Middle frontal gyrus (tissue), 1 donor: ENCODE measurements around the gene SORCS2.

Experiments used
- DNase-seq: peaks from one replicate; pipeline ENCODE4 v3.0.0-alpha.2; 2015; ENCODE audit warnings: low spot score; ENCODE audit errors: extremely low spot score

Gene SORCS2

GRCh38 chr4:7262134-7262533 lies 69.8 kb downstream of the SORCS2 start:
- DNase-seq, result no peak

- no peak for DNase-seq
Measured at GRCh38 chr4:7263166-7263565, 70.8 kb downstream of the SORCS2 start.

DNA sequence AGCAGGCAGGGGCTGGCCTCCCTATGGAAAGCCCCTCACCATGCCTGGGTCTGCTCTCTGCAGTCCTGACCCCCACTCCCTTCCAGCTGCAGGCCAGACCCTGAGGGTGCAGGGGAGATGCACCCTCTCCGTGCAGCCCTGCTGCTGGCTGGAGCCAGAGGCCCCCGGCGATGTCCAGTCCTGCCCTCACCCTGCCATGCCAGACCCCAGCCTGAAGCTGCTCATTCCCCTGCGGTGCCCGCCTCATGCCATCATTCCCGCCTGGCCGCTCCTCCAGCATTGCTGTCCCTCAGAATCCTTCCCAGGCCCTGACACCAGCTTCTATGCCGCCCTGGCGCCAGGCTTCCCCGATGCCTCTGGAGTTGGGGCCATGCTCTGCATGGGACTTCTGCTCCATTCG lies 72.4 kb downstream of the SORCS2 start:
- DNase-seq, result no peak

DNA sequence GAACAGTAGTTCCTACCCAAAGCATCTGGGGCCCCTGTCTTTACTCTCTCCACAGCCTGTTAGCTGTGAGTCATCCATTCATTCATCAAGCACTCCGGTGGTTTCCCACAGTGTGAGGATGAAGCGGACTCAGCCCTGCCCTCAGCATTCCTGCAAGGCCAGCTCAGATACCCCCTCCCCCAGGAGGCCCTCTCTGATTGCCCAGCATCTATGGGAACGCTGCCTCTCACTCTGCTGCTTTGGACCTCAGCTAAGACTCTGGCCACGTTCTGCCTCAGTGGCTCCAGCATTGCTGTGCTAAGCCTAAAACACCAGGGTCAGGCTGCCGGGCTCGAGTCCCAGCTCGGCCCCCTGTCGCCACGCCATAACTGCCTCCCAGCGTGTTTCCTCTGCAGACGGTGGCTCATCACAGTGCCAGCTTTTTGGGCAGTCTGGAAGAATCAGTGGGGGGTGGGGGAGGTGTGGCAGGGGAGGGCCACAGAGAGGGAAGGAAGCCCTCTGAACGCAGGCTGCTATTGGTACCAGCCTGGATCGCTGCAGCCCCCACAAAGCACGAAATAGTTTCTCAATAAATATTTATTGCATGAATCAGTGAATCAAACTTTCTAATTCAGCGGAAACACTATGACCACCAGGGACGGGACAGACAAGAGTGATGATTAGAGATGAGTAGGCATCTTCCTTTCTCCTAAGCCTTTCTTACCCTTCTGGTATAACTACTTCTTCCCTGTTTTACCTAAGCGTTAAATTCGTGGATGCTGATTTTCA lies 74.4 kb downstream of the SORCS2 start:
- DNase-seq, result no peak

- no peak for DNase-seq
Measured at GRCh38 chr4:7267829-7268228, 75.5 kb downstream of the SORCS2 start.

- DNase-seq, result no peak
Measured at GRCh38 chr4:7268941-7269340, 76.6 kb downstream of the SORCS2 start.

DNA sequence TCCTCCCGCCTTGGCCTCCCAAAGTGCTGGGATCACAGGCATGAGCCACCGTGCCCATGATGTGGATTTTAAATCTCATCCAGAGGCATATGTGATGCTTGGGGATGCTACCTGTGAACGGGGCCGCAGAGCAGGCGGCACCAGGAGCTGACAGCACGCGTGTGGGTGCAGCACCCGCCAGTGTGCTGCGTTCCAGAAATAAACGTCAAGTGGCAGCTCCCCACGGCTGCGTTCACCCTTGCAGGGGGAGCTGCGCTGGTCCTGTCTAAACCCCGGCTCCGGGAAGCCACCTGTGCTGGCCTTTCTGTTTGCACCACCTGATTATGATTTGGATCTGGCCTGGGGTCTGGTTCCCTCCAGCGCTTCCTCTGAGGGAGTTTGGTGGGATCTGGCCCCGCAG lies 77.8 kb downstream of the SORCS2 start:
- DNase-seq, result no peak

GRCh38 chr4:7272404-7272803 lies 80.1 kb downstream of the SORCS2 start:
- DNase-seq, result no peak

DNA sequence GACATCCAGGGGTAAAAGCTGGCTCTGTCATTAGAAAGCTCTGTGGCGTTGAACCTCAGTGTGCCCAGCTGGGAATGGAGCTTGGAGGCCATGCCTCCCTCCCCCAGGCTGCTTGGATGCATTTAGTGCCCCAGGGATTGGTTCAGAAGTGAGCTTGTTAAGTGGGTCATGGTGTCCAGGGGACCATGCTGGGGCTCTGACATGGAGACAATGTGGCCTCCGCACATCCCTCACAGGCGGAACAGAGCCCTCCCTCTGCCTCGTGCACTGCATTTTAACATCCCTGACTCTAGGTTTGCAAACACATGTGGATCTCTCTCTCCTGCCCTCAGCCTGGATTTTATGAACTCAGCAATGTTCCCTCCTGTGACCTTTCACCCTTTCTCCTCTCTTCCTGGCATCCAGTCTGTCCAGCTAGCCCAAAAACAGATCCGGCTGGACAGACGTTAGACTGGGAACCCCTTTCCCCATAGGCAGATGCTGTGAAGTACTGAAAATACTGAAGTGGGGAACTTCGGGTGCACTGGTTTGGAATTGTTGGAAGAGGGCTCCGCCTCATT lies 81.5 kb downstream of the SORCS2 start:
- DNase-seq, result no peak

GRCh38 chr4:7275067-7275466 lies 82.7 kb downstream of the SORCS2 start:
- DNase-seq, result no peak

GRCh38 chr4:7275490-7276154 lies 83.3 kb downstream of the SORCS2 start:
- no peak for DNase-seq

DNA sequence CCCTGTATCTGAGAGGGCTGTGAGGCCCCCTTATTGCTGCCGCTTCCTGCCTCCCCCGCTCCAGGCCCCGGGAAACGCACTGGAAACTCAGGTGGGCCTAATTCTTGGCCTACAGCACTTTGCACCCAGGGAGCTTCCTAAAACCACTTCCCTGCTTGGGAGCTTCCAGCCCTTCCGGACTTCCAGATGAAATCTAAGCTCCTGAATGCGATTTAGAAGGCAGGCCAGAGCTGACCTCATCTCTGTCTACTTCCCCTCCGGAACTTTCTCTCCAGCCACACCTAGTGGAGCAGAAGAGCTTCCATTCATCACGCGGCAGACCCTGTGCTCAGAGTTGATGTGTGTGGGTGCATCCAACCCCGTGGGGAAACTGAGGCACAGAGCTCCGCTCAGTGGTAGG lies 84.2 kb downstream of the SORCS2 start:
- DNase-seq, result no peak

DNA sequence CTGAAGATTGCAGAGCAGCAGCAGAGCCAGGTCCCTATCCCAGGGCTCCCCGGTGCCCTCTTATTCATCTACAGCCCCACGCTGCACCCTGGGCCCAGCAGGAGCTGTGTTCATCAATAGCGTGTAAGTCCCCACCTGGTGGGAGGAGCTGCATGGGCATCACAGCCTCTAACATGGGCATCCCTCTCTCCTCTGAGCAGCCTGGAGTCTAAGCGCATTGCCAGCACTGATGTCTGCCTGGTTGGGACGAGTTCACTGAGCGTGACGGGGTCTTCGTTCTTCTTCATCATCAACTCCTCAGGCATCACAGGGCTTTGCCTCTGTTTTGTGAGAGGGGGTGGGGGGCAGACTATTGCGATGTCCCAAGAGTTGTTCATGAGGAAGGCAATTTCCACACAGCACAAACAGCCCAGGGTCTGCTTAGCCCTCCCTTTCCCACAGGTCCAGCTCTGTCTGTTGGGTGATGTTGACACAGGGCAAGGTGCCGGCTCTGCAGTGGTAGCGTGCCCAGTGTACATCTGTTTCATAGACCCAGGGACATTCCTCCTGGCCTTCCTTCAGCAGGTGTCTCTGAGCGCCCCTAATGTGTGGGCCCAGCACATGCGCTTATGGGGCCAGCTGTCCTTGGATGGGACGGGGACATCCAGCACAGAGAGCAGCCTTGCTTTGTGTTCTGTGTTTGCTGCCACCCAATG lies 85.9 kb downstream of the SORCS2 start:
- DNase-seq, result no peak

DNA sequence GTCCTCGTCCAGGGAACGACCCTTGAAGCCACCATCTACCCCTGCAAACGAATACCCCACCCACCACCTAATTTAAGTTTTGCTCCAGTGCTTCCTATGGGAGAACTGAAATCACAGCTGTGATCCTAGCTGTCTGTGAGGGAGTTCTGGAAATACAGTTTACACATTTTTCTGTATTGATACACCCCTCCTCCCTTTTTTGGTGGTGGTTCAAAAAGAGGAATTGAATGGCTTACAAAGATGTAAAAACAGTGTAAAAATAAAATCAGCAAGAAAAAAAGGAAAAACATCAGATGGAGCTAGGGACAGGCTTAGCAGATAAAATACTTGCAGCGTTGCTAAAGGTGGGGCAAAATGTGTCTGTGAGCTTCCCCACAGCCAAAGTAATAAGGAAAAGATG lies 86.6 kb downstream of the SORCS2 start:
- DNase-seq, result no peak

GRCh38 chr4:7279902-7280301 lies 87.6 kb downstream of the SORCS2 start:
- no peak for DNase-seq

- no peak for DNase-seq
Measured at GRCh38 chr4:7280926-7281690, 88.8 kb downstream of the SORCS2 start.

GRCh38 chr4:7281691-7282665 lies 89.6 kb downstream of the SORCS2 start:
- DNase-seq, result no peak

DNA sequence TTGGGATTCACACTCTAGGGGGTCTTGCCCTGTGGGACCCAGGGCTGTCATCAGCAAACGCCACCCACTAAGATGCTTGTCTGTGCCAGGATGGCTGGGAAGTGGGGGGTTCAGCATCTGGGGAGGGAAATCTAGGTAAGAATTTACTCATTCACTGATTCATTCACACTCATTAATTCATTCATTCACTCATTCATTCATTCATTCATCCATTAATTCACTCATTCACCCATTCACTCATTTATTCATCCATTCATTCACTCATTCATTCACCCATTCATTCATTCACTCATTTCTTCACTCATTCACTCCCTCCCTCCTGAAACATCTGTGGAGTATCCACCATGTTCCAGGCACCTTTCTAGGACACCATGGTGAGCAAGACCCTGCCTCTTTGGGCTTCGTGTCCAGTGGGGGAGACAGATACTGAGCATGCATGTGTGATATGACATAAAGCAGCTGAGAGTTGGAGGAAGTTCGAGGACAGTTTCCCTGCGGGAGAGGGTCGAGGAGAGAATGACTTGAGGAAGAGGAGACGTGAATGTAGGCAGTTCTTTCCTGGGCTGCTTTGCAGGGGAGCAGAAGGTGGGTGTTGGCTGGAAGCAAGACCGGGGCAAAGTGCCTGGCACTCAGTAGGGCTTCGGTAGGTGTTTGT lies 90.6 kb downstream of the SORCS2 start:
- DNase-seq, result no peak

DNA sequence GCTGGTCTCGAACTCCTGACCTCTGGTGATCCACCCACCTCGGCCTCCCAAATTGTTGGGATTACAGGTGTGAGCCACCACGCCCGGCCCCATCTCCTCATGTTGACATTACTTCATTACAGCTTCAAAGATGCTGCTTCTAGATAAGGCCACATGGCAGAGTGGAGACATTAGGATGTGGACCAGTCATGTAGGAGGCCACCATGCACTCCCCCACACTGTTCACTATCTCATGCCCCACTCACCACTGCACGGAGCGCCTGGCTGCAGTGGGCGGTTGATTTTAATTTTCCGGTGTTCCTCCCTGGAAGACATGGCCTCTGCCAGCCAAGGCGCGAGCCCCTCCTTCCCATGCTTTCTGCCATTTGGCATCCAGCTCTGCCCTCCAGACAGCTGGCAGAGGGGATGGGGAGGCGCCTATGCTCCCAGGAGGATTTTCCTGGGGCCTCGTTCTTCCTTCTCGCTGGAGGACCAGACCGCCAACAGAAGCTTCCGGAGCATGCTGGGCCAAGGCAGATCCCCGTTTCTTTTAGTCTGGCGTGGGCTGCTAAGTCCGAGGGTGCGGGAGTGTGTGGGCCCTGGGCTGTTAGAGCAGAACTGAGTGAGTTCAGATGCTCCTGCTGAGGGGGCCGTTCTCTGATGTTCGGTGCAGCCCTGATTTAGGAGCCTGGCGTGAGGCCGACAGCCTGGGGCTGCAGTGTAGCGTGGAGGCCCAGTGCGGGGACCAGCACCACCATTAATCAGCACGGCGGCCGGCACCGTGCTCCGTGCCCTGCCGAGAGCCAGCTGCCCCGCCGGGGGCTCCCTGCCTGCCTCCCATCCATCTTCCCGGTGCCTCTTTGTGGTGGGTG lies 93.1 kb downstream of the SORCS2 start:
- no peak for DNase-seq
